CD14-positive monocyte (primary cell): ENCODE data around the gene UNKL. TPM values are rescaled to one million over a fixed set of nuclear protein-coding genes. Genes with fewer than 3 reads are reported as not detected.

Source experiments
- DNase-seq, 3 donors: peaks; one replicate each; pipeline ENCODE4 v3.0.0-alpha.2; 2011 to 2022
- H2AFZ ChIP-seq: 2 replicates; pipeline ENCODE4 v1.6.0; 2012; ENCODE audit warnings: mild to moderate bottlenecking, low read depth, low read length, inconsistent platforms; ENCODE audit not compliant: insufficient read depth, poor library complexity, severe bottlenecking
- H3K27ac ChIP-seq, 2 donors: 1 replicate in 1 of 2; 2 replicates in 1 of 2; pipeline ENCODE4 v1.5.1; 2012 to 2013; ENCODE audit warnings: low read length in 2 of 2, control low read depth in 1 of 2, inconsistent platforms in 1 of 2, low read depth in 1 of 2, mild to moderate bottlenecking in 1 of 2
- H3K27me3 ChIP-seq, 2 donors: one replicate each; pipeline versions ENCODE4 v1.6.0 to v1.6.1; 2011 to 2013; ENCODE audit warnings: low read length in 2 of 2; ENCODE audit not compliant: control insufficient read depth in 2 of 2, insufficient read depth in 2 of 2
- H3K36me3 ChIP-seq, 2 donors: replicated peaks in 1 of 2; 1 replicate in 1 of 2; 2 replicates in 1 of 2; pipeline versions ENCODE4 v1.5.1 to v1.6.1; 2012 to 2013; ENCODE audit warnings: low read length in 2 of 2, control low read depth in 1 of 2, inconsistent platforms in 1 of 2, mild to moderate bottlenecking in 1 of 2; ENCODE audit not compliant: insufficient read depth in 2 of 2, control insufficient read depth in 1 of 2
- H3K4me1 ChIP-seq, 2 donors: 1 replicate in 1 of 2; 2 replicates in 1 of 2; pipeline versions ENCODE4 v1.5.1 to v1.6.1; 2012 to 2013; ENCODE audit warnings: low read length in 2 of 2, control low read depth in 1 of 2, inconsistent platforms in 1 of 2, mild to moderate bottlenecking in 1 of 2, moderate library complexity in 1 of 2; ENCODE audit not compliant: insufficient read depth in 2 of 2, control insufficient read depth in 1 of 2
- H3K4me2 ChIP-seq: replicated peaks from 2 replicates; pipeline ENCODE3; 2012; ENCODE audit warnings: low read length, moderate library complexity, mild to moderate bottlenecking; ENCODE audit not compliant: poor library complexity, severe bottlenecking; ENCODE audit errors: extremely low read depth
- H3K4me3 ChIP-seq, 3 experiments: fragments of 200-600 bp in 1 of 3; sonication (generic) in 1 of 3; replicated peaks in 1 of 3; 1 replicate in 2 of 3; 2 replicates in 1 of 3; pipeline ENCODE4 v1.5.1; 2011 to 2013; ENCODE audit warnings: low read length in 3 of 3, mild to moderate bottlenecking in 3 of 3, control low read depth in 2 of 3, low read depth in 2 of 3, inconsistent platforms in 1 of 3, moderate library complexity in 1 of 3
- H3K79me2 ChIP-seq: 2 replicates; pipeline ENCODE4 v1.6.0; 2012; ENCODE audit warnings: mild to moderate bottlenecking, control low read depth, inconsistent platforms, low read length, moderate library complexity; ENCODE audit not compliant: insufficient read depth
- H3K9ac ChIP-seq: 2 replicates; pipeline ENCODE4 v1.6.0; 2017; ENCODE audit warnings: low read length, mild to moderate bottlenecking; ENCODE audit not compliant: insufficient read depth, poor library complexity, severe bottlenecking
- H3K9me3 ChIP-seq, 2 donors: replicated peaks in 1 of 2; 1 replicate in 1 of 2; 2 replicates in 1 of 2; pipeline versions ENCODE4 v1.5.1 to v1.6.1; 2012 to 2013; ENCODE audit warnings: low read length in 2 of 2, control low read depth in 1 of 2; ENCODE audit not compliant: control insufficient read depth in 1 of 2, insufficient read depth in 1 of 2
- H4K20me1 ChIP-seq: 2 replicates; pipeline ENCODE4 v1.6.0; 2012; ENCODE audit warnings: mild to moderate bottlenecking, low read length, control low read depth, moderate library complexity; ENCODE audit not compliant: insufficient read depth
- H3K27ac Mint-ChIP-seq, 7 donors: one replicate each; pipeline ENCODE4 v1.8.0; 2020; ENCODE audit warnings: mild to moderate bottlenecking in 7 of 7, mixed read lengths in 7 of 7, moderate library complexity in 6 of 7, inconsistent platforms in 2 of 7
- H3K27me3 Mint-ChIP-seq, 3 donors: one replicate each; pipeline ENCODE4 v1.8.0; 2021 to 2022; ENCODE audit warnings: low read depth in 3 of 3, mild to moderate bottlenecking in 3 of 3, mixed read lengths in 3 of 3, moderate library complexity in 3 of 3, inconsistent platforms in 1 of 3
- H3K36me3 Mint-ChIP-seq, 2 donors: one replicate each; pipeline ENCODE4 v1.8.0; 2020; ENCODE audit warnings: mixed read lengths in 2 of 2, inconsistent platforms in 1 of 2, mild to moderate bottlenecking in 1 of 2
- H3K4me1 Mint-ChIP-seq: one replicate; pipeline ENCODE4 v1.8.0; 2020; ENCODE audit warnings: mild to moderate bottlenecking, mixed read lengths
- H3K4me3 Mint-ChIP-seq, 2 donors: one replicate each; pipeline ENCODE4 v1.8.0; 2020; ENCODE audit warnings: mild to moderate bottlenecking in 2 of 2, mixed read lengths in 2 of 2, moderate library complexity in 1 of 2
- H3K9me3 Mint-ChIP-seq, 7 donors: one replicate each; pipeline ENCODE4 v1.8.0; 2020 to 2022; ENCODE audit warnings: mixed read lengths in 7 of 7, mild to moderate bottlenecking in 6 of 7, moderate library complexity in 6 of 7, inconsistent platforms in 2 of 7
- WGBS: methylation state at CpG from one replicate; pipeline ENCODE4 v1.1.5; 2013; ENCODE audit warnings: missing lambda C conversion rate; ENCODE audit not compliant: insufficient coverage; 5-methylcytosine and 5-hydroxymethylcytosine counted together
- intact Hi-C, 2 donors: fragments of 100-400 bp; cut with micrococcal nuclease; formaldehyde crosslinking; loops; one replicate each; pipeline versions ENCODE4 v1.15.0 to v1.15.1; 2023
- polyA plus RNA-seq, 3 donors: library from polyadenylated mRNA; depleted of rRNA in 1 of 3; unstranded in 2 of 3; stranded (reverse) in 1 of 3; fragments of 300-500 nt in 2 of 3; fragments of >200 nt in 1 of 3; fragmentation: Illumina TruSeq in 2 of 3; gene quantifications; 1 replicate in 2 of 3; 2 replicates in 1 of 3; pipeline ENCODE4 v1.2.3, GENCODE V29; 2012 to 2021
- TF ChIP-seq, protein P1 (sequence below): fragments of 200-600 bp; IDR thresholded peaks from one replicate; pipeline ENCODE4 v1.8.0; 2022; ENCODE audit warnings: antibody characterized with exemption, mild to moderate bottlenecking

The UNKL gene
- polyA plus RNA-seq, 3 donors, result 1.2 to 19.9 (median 2.2) TPM

DNA sequence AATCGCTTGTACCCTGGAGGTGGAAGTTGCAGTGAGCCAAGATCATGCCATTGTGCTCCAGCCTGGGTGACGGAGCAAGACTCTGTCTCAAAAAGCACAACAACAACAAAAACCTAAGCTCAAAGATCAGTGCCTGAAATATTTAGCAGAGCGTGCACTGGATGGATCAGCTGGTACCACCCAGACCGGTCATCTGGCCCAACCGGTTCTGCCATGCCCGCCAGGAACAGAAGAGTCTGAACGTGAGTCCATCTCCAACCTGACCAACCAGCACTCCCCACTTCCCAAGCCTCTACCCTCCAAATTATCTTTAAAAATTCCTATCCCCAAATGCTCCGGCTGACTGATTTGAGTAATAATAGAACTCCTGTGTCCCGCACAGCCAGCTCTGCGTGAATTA is 7.6 kb upstream of the UNKL start:
- no peak for DNase-seq
- H3K9me3 ChIP-seq, result no peaks in the 10 kb centered on the region
- Mint-ChIP-seq H3K4me1 (peaks cover 19% of the 10 kb centered on the region), H3K27ac (peak overlapping the region in 6 of 7 donors; percentile 86 to 96 (median 95)), H3K4me3 (peak overlapping the region in 1 of 2 donors; percentile 20), H3K27me3 (no peaks in the 10 kb centered on the region), H3K9me3 (peaks cover 0 to 5% (median 3%) of the 10 kb centered on the region in 7 donors), H3K36me3 (peaks cover 2 to 5% of the 10 kb centered on the region in 2 donors)
- H3K27ac ChIP-seq, result no peak overlapping the region
- no peaks in the 10 kb centered on the region for H3K36me3 ChIP-seq
- no peak overlapping the region for H2AFZ ChIP-seq
- H3K27me3 ChIP-seq, result no peaks in the 10 kb centered on the region
- no peak overlapping the region for H3K4me2 ChIP-seq
- no peak overlapping the region for H3K4me3 ChIP-seq
- intact Hi-C loops, result loop anchor here (5.0 to 10.0 kb wide), 5 partner anchors 70 to 363 kb away; partner anchors contain the start of genes CRAMP1 (in 1 of the 2), EME2 (in 1 of the 2), IFT140 (in 1 of the 2) and MAPK8IP3 (in 1 of the 2)
- WGBS, result 85% methylated on average over 9 of the region's 10 CpGs
- peaks cover 18% of the 10 kb centered on the region in 2 donors for H3K4me1 ChIP-seq
- no peak overlapping the region for H3K9ac ChIP-seq
- peaks cover 25% of the 10 kb centered on the region for H3K79me2 ChIP-seq
- TF ChIP-seq, protein P1, sequence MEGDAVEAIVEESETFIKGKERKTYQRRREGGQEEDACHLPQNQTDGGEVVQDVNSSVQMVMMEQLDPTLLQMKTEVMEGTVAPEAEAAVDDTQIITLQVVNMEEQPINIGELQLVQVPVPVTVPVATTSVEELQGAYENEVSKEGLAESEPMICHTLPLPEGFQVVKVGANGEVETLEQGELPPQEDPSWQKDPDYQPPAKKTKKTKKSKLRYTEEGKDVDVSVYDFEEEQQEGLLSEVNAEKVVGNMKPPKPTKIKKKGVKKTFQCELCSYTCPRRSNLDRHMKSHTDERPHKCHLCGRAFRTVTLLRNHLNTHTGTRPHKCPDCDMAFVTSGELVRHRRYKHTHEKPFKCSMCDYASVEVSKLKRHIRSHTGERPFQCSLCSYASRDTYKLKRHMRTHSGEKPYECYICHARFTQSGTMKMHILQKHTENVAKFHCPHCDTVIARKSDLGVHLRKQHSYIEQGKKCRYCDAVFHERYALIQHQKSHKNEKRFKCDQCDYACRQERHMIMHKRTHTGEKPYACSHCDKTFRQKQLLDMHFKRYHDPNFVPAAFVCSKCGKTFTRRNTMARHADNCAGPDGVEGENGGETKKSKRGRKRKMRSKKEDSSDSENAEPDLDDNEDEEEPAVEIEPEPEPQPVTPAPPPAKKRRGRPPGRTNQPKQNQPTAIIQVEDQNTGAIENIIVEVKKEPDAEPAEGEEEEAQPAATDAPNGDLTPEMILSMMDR, result no peak
- H4K20me1 ChIP-seq, result no peaks in the 10 kb centered on the region

- peaks cover 25% of the 10 kb centered on the region for H3K79me2 ChIP-seq
- DNase-seq, result no peak
- intact Hi-C loops, result loop anchor here (1.0 to 10.0 kb wide), 6 partner anchors 53 to 365 kb away; partner anchors contain the start of genes CRAMP1 (in 1 of the 2), EME2 (in 1 of the 2), IFT140 (in 1 of the 2) and MAPK8IP3 (in 1 of the 2)
- Mint-ChIP-seq H3K4me1 (peaks cover 20% of the 10 kb centered on the region), H3K36me3 (peaks cover 2 to 5% of the 10 kb centered on the region in 2 donors), H3K4me3 (peak overlapping the region; percentile 86 to 93), H3K27me3 (no peaks in the 10 kb centered on the region), H3K9me3 (peaks cover 0 to 5% (median 3%) of the 10 kb centered on the region in 7 donors), H3K27ac (peak overlapping the region; percentile 72 to 96 (median 94))
- H3K27ac ChIP-seq, result peak overlapping the region; percentile 72 to 87
- H3K4me3 ChIP-seq, result peak overlapping the region; percentile 64 to 96 (median 69)
- H3K4me1 ChIP-seq, result peaks cover 18 to 21% of the 10 kb centered on the region in 2 donors
- H3K9me3 ChIP-seq, result no peaks in the 10 kb centered on the region
- no peaks in the 10 kb centered on the region for H3K27me3 ChIP-seq
- H4K20me1 ChIP-seq, result no peaks in the 10 kb centered on the region
- TF ChIP-seq, protein P1, result no peak
- H2AFZ ChIP-seq, result peak overlapping the region; percentile 87
- peak overlapping the region; percentile 80 for H3K9ac ChIP-seq
- WGBS, result 4% methylated on average over 20 of the region's 22 CpGs
- H3K36me3 ChIP-seq, result no peaks in the 10 kb centered on the region
- peak overlapping the region; percentile 97 for H3K4me2 ChIP-seq
Observed at GRCh38 chr16:1420111-1420539, 5.6 kb upstream of the UNKL start.
